Ishikawa (cell line): ENCODE results near the gene CLDN11.

Source experiments
- CEBPB ChIP-seq: IDR thresholded peaks from 2 replicates; pipeline ENCODE4 v1.6.1; 2012
- CREB1 ChIP-seq: IDR thresholded peaks from 2 replicates; pipeline ENCODE4 v1.6.1; 2012; ENCODE audit warnings: low read depth
- EGR1 ChIP-seq: IDR thresholded peaks from 2 replicates; pipeline ENCODE4 v1.6.1; 2012
- EP300 ChIP-seq: IDR thresholded peaks from 2 replicates; pipeline ENCODE4 v1.6.1; 2012; ENCODE audit warnings: borderline replicate concordance
- FOXM1 ChIP-seq: IDR thresholded peaks from 2 replicates; pipeline ENCODE4 v1.6.1; 2012; ENCODE audit warnings: low read depth, borderline replicate concordance
- MAX ChIP-seq: IDR thresholded peaks from 2 replicates; pipeline ENCODE4 v1.6.1; 2012
- NFIC ChIP-seq: IDR thresholded peaks from 2 replicates; pipeline ENCODE4 v1.6.1; 2012
- RAD21 ChIP-seq: IDR thresholded peaks from 2 replicates; pipeline ENCODE4 v1.6.1; 2012; ENCODE audit warnings: low read depth
- REST ChIP-seq: IDR thresholded peaks from 2 replicates; pipeline ENCODE4 v1.6.1; 2012; ENCODE audit warnings: low read depth, mild to moderate bottlenecking
- TAF1 ChIP-seq: IDR thresholded peaks from 2 replicates; pipeline ENCODE4 v1.6.1; 2012; ENCODE audit warnings: low read depth, mild to moderate bottlenecking
- TCF12 ChIP-seq: IDR thresholded peaks from 2 replicates; pipeline ENCODE4 v1.6.1; 2012; ENCODE audit warnings: low read depth

GRCh38 chr3:170475092-170475685 lies 56.5 kb downstream of the CLDN11 start:
- TF ChIP-seq REST: no peak
- no peak for TF ChIP-seq TAF1
- TF ChIP-seq MAX: no peak
- no peak for TF ChIP-seq EP300
- TF ChIP-seq TCF12: no peak
- no peak for TF ChIP-seq CEBPB
- TF ChIP-seq EGR1: no peak
- TF ChIP-seq RAD21: no peak
- no peak for TF ChIP-seq NFIC
- TF ChIP-seq FOXM1: no peak
- no peak for TF ChIP-seq CREB1
